GM12891 (cell line): Measurements from ENCODE around the gene NCBP2.

ENCODE experiments used
- POLR2A ChIP-seq: IDR thresholded peaks from 2 replicates; pipeline ENCODE4 v1.6.1; 2011; ENCODE audit warnings: low read depth, low read length, control low read depth
- POLR2AphosphoS5 ChIP-seq: IDR thresholded peaks from 2 replicates; pipeline ENCODE4 v1.6.1; 2011; ENCODE audit warnings: low read depth, low read length, control low read depth
- POU2F2 ChIP-seq: IDR thresholded peaks from 2 replicates; pipeline ENCODE4 v1.6.1; 2011; ENCODE audit warnings: low read depth, mild to moderate bottlenecking, control low read depth, low read length, moderate library complexity
- SPI1 ChIP-seq: IDR thresholded peaks from 2 replicates; pipeline ENCODE4 v1.6.1; 2011; ENCODE audit warnings: low read depth, low read length, control low read depth
- TAF1 ChIP-seq: IDR thresholded peaks from 2 replicates; pipeline ENCODE4 v1.6.1; 2011; ENCODE audit warnings: low read depth, low read length, control low read depth

- peak; percentile 82 for TF ChIP-seq POU2F2
- peak; percentile 95 for TF ChIP-seq POLR2A
- TF ChIP-seq POLR2AphosphoS5: peak; percentile 97
- TF ChIP-seq TAF1: peak; percentile 94
- peak; percentile 45; the same call in 1 of the 2 replicates for TF ChIP-seq SPI1
Observed at GRCh38 chr3:196942226-196942914, at the start of gene NCBP2.
